ENCODE data around the gene LGR6.
"Not testable (repeated sequence)": the region's sequence is repeated elsewhere in the genome, so short reads cannot be mapped to it uniquely, and the experiment has no call there.

Gene LGR6

DNA sequence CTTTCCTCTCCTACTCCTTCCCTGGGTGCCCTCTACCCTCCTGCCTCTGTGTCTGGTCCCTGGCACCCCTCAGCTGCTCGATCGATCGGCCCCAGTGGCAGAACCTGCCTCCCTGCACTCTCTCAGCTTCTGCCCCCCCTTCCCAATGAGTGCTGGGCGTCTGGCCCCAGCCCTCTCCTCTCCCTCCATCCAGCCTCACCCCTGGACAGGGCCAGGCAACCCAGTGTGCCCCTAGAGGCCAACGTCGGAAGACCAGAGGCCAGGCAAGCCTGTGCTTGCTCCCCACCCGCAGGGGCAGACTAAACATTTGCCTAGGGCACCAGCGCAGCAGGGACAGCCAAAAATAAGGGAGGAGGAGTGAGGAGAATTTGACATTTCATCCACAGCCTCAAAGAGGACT lies 43.5 kb downstream of the LGR6 start:
- peaks cover 0 to 11% (median 0%) of the 10 kb centered on the region in 11 experiments; a peak in 3 of 22 replicates for H3K36me3 ChIP-seq
- H4K20me1 ChIP-seq = peaks cover 0 to 10% (median 0%) of the 10 kb centered on the region in 11 experiments; a peak in 2 of 22 replicates
- H3K4me2 ChIP-seq = peak overlapping the region in 10 of 11 experiments; percentile 13 to 78 (median 75); a peak in 18 of 22 replicates
- no peaks in the 10 kb centered on the region for H3K9me3 ChIP-seq (replicated peaks in 1 of 11)
- H3K4me3 ChIP-seq = no peak overlapping the region
- H3K27me3 ChIP-seq = no peaks in the 10 kb centered on the region
- TF ChIP-seq Cebpa-rat (IDR thresholded peaks at IDR 0.05) = no peak
- peaks cover 48 to 84% (median 77%) of the 10 kb centered on the region in 10 experiments for H3K4me1 ChIP-seq
- no peak overlapping the region for H3K9ac ChIP-seq
- peak overlapping the region in 1 of 11 experiments; percentile 24; a peak in 2 of 22 replicates for H3K27ac ChIP-seq

DNA sequence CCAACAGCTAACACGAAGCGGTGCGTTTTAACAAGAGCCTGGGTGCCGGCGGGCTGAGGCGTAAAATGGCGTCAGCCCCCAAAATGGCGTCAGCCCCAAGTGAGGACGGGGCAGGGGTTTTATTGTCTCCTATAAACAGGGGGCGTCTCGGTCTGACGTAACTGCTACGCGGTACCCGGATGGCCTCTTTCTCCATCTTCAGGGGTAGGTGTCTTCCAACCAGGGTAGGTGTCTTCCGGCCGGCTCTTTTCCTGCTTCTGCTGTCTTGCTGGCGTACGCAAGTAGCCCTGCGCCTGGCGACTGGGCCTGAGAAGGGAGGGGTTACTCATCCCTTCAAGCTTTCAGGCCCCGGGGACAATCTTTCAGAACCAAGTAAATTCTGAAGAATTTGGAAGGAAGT lies 45.3 kb downstream of the LGR6 start:
- H4K20me1 ChIP-seq = peaks cover 0 to 10% (median 0%) of the 10 kb centered on the region in 11 experiments; a peak in 2 of 22 replicates
- H3K36me3 ChIP-seq = peaks cover 0 to 8% (median 0%) of the 10 kb centered on the region in 11 experiments; a peak in 3 of 22 replicates
- H3K9ac ChIP-seq = no peak overlapping the region
- TF ChIP-seq Cebpa-rat (IDR thresholded peaks at IDR 0.05) = no peak
- no peaks in the 10 kb centered on the region for H3K9me3 ChIP-seq (replicated peaks in 1 of 11)
- peaks cover 46 to 96% (median 90%) of the 10 kb centered on the region in 10 experiments for H3K4me1 ChIP-seq
- 0 out of 22 replicates have a peak overlapping the region, but pooled peaks of 1 of the 11 experiments have one; percentile 5 for H3K27ac ChIP-seq
- H3K4me2 ChIP-seq = peak overlapping the region in 7 of 11 experiments; percentile 2 to 96 (median 85); a peak in 5 of 22 replicates
- no peaks in the 10 kb centered on the region for H3K27me3 ChIP-seq
- no peak overlapping the region for H3K4me3 ChIP-seq

DNA sequence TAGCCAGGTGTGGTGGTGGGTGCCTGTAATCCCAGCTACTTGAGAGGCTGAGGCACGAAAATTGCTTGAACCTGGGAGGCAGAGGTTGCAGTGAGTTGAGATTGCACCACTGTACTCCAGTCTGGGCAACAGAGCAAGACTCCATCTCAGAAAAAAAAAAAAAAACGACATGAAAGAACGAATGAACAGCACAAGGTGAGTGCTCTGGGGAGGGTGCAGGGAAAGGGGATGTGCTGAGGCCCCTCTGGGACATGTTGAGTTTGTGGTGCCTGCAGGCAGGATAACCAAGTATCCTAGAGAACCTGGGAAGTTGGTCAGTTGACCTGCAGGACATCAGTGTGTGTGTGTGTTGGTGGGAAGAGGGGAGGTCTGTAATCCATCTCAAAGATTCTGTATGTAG lies 46.6 kb downstream of the LGR6 start:
- H4K20me1 ChIP-seq = peaks cover 0 to 10% (median 0%) of the 10 kb centered on the region in 11 experiments; a peak in 2 of 22 replicates
- H3K4me2 ChIP-seq = peak overlapping the region; percentile 70 to 97 (median 93); a peak in 21 of 22 replicates
- peak overlapping the region in 5 of 11 experiments; percentile 49 to 94 (median 80); a peak in 7 of 22 replicates for H3K27ac ChIP-seq
- H3K9ac ChIP-seq = 0 out of 22 replicates have a peak overlapping the region, but pooled peaks of 1 of the 11 experiments have one; percentile 54
- H3K9me3 ChIP-seq (replicated peaks in 1 of 11); H3K4me3 ChIP-seq; H3K36me3 ChIP-seq; H3K27me3 ChIP-seq: not testable (repeated sequence)
- H3K4me1 ChIP-seq = peaks cover 37 to 96% (median 90%) of the 10 kb centered on the region in 10 experiments

DNA sequence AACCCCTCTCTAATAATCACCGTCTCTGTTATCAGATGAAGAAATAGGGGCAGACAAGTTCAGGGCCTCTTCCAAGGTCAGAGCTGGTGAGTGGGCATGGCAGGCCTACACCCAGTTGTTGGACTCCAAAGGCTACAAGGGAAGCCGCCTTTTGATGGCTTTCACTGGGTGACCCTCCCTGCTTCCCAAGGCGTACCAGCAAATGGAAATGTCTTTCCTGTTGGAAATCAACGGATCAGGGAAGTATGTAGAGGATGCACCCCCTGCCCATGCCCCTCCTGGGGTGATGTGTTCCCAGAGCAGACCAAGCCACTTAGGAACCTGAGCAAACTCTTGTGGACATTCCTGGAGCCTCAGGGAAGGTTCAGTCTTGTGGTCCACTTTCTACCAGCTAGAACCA lies 47.4 kb downstream of the LGR6 start:
- Histone ChIP-seq H3K36me3 (peaks cover 0 to 7% (median 0%) of the 10 kb centered on the region in 11 experiments; a peak in 3 of 22 replicates), H3K27ac (peak overlapping the region in 9 of 11 experiments; percentile 40 to 94 (median 74); a peak in 17 of 22 replicates), H3K4me2 (peak overlapping the region; percentile 70 to 97 (median 93)), H3K4me3 (peak overlapping the region in 6 of 10 experiments; percentile 4 to 55 (median 15); a peak in 4 of 20 replicates), H3K27me3 (no peaks in the 10 kb centered on the region), H4K20me1 (peaks cover 0 to 3% (median 0%) of the 10 kb centered on the region in 11 experiments; a peak in 1 of 22 replicates), H3K9me3 (replicated peaks in 1 of 11) (no peaks in the 10 kb centered on the region), H3K9ac (peak overlapping the region in 9 of 11 experiments; percentile 21 to 65 (median 54); a peak in 11 of 22 replicates), H3K4me1 (peaks cover 30 to 95% (median 88%) of the 10 kb centered on the region in 10 experiments)
- no peak for TF ChIP-seq Cebpa-rat (IDR thresholded peaks at IDR 0.05)

DNA sequence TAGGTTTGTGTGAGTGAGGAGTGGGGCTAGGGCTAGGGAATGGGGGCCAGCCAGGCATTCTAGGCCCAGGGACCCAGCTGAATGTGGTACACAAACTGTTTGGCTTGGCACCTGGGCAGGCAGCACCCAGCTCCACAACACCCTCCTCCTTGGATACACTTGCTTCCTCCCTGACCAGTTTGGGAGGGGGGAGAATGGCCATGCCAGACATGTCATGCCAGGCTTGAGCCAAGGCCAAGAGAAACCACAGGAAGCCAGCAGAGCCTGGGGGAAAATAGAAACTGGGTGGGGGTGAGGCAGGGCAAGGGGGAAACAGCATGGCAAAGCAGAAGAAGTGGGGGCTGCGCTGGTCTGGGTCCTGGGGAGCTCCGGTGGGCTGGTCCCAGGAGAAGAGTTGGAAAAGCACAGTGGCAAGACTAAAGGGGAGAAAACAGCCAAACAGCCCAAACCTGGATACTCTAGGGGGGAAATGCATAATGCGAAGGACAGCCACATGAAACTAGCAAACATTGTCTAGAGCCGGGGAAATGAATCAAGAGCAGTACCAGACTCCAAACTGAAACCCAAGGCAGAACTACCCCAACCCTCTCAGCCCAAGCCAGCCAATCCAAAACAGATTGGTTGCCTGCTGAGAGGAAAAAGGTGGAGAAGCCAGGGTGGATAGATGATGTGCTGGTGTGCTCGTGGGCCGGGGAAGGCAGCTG lies 47.9 kb downstream of the LGR6 start:
- no peaks in the 10 kb centered on the region for H4K20me1 ChIP-seq
- peaks cover 27 to 92% (median 85%) of the 10 kb centered on the region in 10 experiments for H3K4me1 ChIP-seq
- peak overlapping the region in 9 of 11 experiments; percentile 21 to 65 (median 54); a peak in 13 of 22 replicates for H3K9ac ChIP-seq
- no peaks in the 10 kb centered on the region for H3K9me3 ChIP-seq (replicated peaks in 1 of 11)
- H3K27me3 ChIP-seq = no peaks in the 10 kb centered on the region
- no peak for TF ChIP-seq Cebpa-rat (IDR thresholded peaks at IDR 0.05)
- H3K27ac ChIP-seq = peak overlapping the region in 9 of 11 experiments; percentile 40 to 94 (median 74); a peak in 17 of 22 replicates
- H3K4me3 ChIP-seq = peak overlapping the region in 8 of 10 experiments; percentile 4 to 55 (median 10); a peak in 7 of 20 replicates
- peak overlapping the region; percentile 70 to 97 (median 93) for H3K4me2 ChIP-seq
- H3K36me3 ChIP-seq = peaks cover 0 to 5% (median 0%) of the 10 kb centered on the region in 11 experiments; a peak in 3 of 22 replicates

DNA sequence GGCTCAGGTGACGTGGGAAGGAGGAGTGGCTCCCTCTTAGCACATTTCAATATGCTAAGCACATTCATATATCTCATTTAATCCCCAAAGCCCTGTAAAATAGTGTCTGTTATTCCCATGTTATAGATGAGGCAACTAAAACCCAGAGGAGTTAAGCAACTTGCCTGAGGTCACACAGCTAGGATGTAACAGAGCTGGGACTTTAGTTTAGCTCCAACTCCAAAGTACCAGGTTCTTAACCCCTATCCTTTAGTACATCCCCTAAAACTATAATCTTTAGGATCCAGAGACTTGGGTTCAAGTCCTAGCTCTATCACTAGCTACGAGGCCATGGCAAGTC lies 48.5 kb downstream of the LGR6 start:
- peak overlapping the region; percentile 70 to 97 (median 93); a peak in 21 of 22 replicates for H3K4me2 ChIP-seq
- TF ChIP-seq Cebpa-rat (IDR thresholded peaks at IDR 0.05) = no peak
- no peaks in the 10 kb centered on the region for H3K27me3 ChIP-seq
- no peaks in the 10 kb centered on the region for H3K9me3 ChIP-seq (replicated peaks in 1 of 11)
- H3K36me3 ChIP-seq = peaks cover 0 to 5% (median 0%) of the 10 kb centered on the region in 11 experiments; a peak in 3 of 22 replicates
- H4K20me1 ChIP-seq = no peaks in the 10 kb centered on the region
- peak overlapping the region in 4 of 10 experiments; percentile 4 to 55 (median 16); a peak in 4 of 20 replicates for H3K4me3 ChIP-seq
- peaks cover 31 to 92% (median 85%) of the 10 kb centered on the region in 10 experiments for H3K4me1 ChIP-seq
- H3K9ac ChIP-seq = peak overlapping the region in 8 of 11 experiments; percentile 39 to 65 (median 56); a peak in 10 of 22 replicates
- peak overlapping the region in 9 of 11 experiments; percentile 40 to 94 (median 74); a peak in 15 of 22 replicates for H3K27ac ChIP-seq

DNA sequence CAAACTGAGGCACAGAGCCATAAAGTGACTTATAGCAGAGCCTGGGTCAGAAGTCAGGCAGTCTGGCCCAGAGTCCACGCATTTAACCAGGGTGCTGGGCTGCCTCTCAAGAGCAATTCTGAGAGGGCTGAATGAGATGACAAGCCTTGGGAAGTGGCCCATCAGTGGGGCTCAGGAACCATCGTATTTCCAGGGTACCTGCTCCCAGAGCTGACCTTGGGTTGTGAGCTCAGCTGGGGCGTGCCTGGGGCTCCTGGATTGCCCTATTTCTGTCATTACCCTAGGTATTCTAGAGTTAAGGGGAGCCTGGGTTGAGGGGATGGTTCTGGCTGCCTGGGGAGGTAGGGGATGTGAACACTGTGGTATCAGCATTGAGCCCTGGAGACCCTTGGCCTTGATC lies 49.4 kb downstream of the LGR6 start:
- Histone ChIP-seq H3K36me3 (peaks cover 0 to 5% (median 0%) of the 10 kb centered on the region in 11 experiments; a peak in 3 of 22 replicates), H3K27ac (peak overlapping the region in 7 of 11 experiments; percentile 5 to 94 (median 80); a peak in 11 of 22 replicates), H4K20me1 (no peaks in the 10 kb centered on the region), H3K27me3 (no peaks in the 10 kb centered on the region), H3K9me3 (replicated peaks in 1 of 11) (no peaks in the 10 kb centered on the region), H3K4me3 (no peak overlapping the region), H3K4me1 (peaks cover 41 to 92% (median 87%) of the 10 kb centered on the region in 10 experiments), H3K9ac (no peak overlapping the region), H3K4me2 (peak overlapping the region in 9 of 11 experiments; percentile 85 to 97 (median 94); a peak in 17 of 22 replicates)
- TF ChIP-seq Cebpa-rat (IDR thresholded peaks at IDR 0.05) = no peak

DNA sequence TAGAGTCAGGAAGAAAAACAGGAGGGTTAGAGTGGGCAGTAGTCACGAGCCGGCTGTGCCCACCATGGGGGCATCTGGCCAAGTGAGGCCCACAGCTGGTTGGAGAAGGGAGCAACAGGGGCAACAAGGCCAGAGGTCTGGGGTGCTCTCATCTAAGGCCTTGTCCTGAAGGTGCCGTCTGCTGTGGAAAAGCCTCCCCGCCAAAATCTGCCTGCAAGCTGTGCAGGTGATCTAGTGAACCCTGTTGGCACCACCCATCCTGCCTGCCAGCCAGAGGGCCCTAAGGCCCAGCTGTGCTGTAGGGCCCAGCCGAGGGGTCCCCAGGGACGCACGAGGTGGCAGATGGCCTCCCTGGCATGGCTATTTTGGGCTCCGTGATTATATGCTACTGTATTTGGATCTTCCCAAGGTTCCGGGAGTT lies 51.3 kb downstream of the LGR6 start:
- H3K4me1 ChIP-seq = peaks cover 59 to 96% (median 95%) of the 10 kb centered on the region in 10 experiments
- peak overlapping the region in 8 of 11 experiments; percentile 37 to 94 (median 77); a peak in 15 of 22 replicates for H3K27ac ChIP-seq
- no peaks in the 10 kb centered on the region for H3K9me3 ChIP-seq (replicated peaks in 1 of 11)
- H3K4me2 ChIP-seq = peak overlapping the region in 10 of 11 experiments; percentile 46 to 97 (median 92); a peak in 21 of 22 replicates
- no peaks in the 10 kb centered on the region for H3K27me3 ChIP-seq
- no peak for TF ChIP-seq Cebpa-rat (IDR thresholded peaks at IDR 0.05)
- no peaks in the 10 kb centered on the region for H4K20me1 ChIP-seq
- H3K9ac ChIP-seq = peak overlapping the region in 8 of 11 experiments; percentile 31 to 73 (median 62); a peak in 15 of 22 replicates
- H3K36me3 ChIP-seq = no peaks in the 10 kb centered on the region
- peak overlapping the region in 2 of 10 experiments; percentile 9 to 35; a peak in 1 of 20 replicates for H3K4me3 ChIP-seq
